Inflammatory macrophage (primary cell): Measurements from ENCODE around the gene PCDH18.
"Not testable (repeated sequence)": the region's sequence is repeated elsewhere in the genome, so short reads cannot be mapped to it uniquely, and the experiment has no call there.

Experiments used
- DNase-seq, 2 donors: peaks; one replicate each; pipeline ENCODE4 v3.0.0-alpha.2; 2020 to 2022

PCDH18 gene

GRCh38 chr4:137530176-137530575 is 2.1 kb downstream of the PCDH18 start:
- no peak for DNase-seq

- no peak for DNase-seq
Observed at GRCh38 chr4:137529432-137529831, 2.9 kb downstream of the PCDH18 start.

- DNase-seq = no peak
Observed at GRCh38 chr4:137528673-137529072, 3.6 kb downstream of the PCDH18 start.

GRCh38 chr4:137526681-137527080 is 5.6 kb downstream of the PCDH18 start:
- no peak for DNase-seq

GRCh38 chr4:137524725-137525369 is 7.4 kb downstream of the PCDH18 start:
- no peak for DNase-seq

- no peak for DNase-seq
Observed at GRCh38 chr4:137523329-137523728, 9.0 kb downstream of the PCDH18 start.

GRCh38 chr4:137521053-137521452 is 11.2 kb downstream of the PCDH18 start:
- DNase-seq = no peak

- DNase-seq = no peak
Observed at GRCh38 chr4:137519406-137519805, 12.9 kb downstream of the PCDH18 start.

- not testable (repeated sequence) for DNase-seq
Observed at GRCh38 chr4:137517323-137517722, 15.0 kb downstream of the PCDH18 start.

- DNase-seq = no peak
Observed at GRCh38 chr4:137514406-137515111, 17.7 kb downstream of the PCDH18 start.

- DNase-seq = no peak
Observed at GRCh38 chr4:137510557-137511265, 21.6 kb downstream of the PCDH18 start.

- DNase-seq = no peak
Observed at GRCh38 chr4:137509855-137510282, 22.4 kb downstream of the PCDH18 start.

- no peak for DNase-seq
Observed at GRCh38 chr4:137502339-137503129, 29.8 kb downstream of the PCDH18 start.

- not testable (repeated sequence) for DNase-seq
Observed at GRCh38 chr4:137496267-137496666, 36.0 kb downstream of the PCDH18 start.

GRCh38 chr4:137495578-137495977 is 36.7 kb downstream of the PCDH18 start:
- no peak for DNase-seq

- DNase-seq = not testable (repeated sequence)
Observed at GRCh38 chr4:137483313-137483959, 48.9 kb downstream of the PCDH18 start.

- DNase-seq = not testable (repeated sequence)
Observed at GRCh38 chr4:137479657-137480056, 52.6 kb downstream of the PCDH18 start.

GRCh38 chr4:137476345-137476744 is 55.9 kb downstream of the PCDH18 start:
- DNase-seq = no peak

GRCh38 chr4:137474711-137475301 is 57.5 kb downstream of the PCDH18 start:
- no peak for DNase-seq

GRCh38 chr4:137471895-137472294 is 60.4 kb downstream of the PCDH18 start:
- no peak for DNase-seq

GRCh38 chr4:137471461-137471860 is 60.8 kb downstream of the PCDH18 start:
- no peak for DNase-seq

- DNase-seq = no peak
Observed at GRCh38 chr4:137470806-137471205, 61.5 kb downstream of the PCDH18 start.
